GM04504 (cell line): ENCODE results near the gene C16orf74.

ENCODE experiments used
- DNase-seq: peaks from one replicate; pipeline ENCODE4 v3.0.0-alpha.2; 2012; ENCODE audit warnings: low read depth

Gene C16orf74

DNA sequence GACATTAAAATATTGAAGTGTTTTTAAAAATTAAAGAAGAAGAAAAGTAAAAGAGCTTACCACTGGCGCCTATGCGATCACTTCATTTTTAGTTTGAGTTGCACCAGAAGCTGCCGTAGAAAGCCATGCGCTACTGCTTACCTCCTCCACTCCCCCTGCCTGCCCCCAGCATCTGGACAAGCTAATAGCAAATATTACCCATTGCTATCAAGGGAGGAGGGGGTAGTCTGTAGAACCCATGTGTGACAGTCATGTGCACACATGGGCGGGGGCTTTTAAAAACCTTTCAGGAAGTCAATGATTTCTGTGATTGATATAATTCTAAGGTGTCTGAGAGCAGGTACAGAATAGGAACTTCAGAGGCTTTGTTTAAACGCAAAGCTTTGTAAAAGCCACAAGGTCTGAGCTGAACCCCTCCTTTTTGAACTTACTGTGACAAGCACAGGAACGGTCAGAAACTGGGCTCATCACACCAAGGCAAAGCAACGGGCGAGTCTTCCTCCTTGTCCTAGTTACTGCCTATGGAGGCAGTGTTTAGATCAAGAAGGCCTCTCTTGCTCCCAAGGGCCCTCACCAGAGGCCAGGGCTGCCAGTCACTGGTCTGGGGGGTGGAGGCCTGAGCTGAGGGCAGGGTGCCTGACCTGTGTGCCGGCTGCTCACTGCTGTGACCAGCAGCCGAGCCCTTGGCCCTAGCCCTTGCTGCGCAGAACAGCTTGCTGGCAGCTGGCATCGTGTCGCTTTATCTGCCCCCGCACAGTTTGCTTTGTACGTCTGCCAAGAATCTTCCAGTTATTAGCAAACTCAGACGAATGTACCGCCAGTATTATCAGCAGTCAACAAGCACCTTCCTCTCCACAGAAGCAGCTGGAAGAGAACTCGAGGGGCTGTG is 77.1 kb downstream of the C16orf74 start:
- DNase-seq, result no peak

- no peak for DNase-seq
Measured at GRCh38 chr16:85670840-85671239, 80.1 kb downstream of the C16orf74 start.

DNA sequence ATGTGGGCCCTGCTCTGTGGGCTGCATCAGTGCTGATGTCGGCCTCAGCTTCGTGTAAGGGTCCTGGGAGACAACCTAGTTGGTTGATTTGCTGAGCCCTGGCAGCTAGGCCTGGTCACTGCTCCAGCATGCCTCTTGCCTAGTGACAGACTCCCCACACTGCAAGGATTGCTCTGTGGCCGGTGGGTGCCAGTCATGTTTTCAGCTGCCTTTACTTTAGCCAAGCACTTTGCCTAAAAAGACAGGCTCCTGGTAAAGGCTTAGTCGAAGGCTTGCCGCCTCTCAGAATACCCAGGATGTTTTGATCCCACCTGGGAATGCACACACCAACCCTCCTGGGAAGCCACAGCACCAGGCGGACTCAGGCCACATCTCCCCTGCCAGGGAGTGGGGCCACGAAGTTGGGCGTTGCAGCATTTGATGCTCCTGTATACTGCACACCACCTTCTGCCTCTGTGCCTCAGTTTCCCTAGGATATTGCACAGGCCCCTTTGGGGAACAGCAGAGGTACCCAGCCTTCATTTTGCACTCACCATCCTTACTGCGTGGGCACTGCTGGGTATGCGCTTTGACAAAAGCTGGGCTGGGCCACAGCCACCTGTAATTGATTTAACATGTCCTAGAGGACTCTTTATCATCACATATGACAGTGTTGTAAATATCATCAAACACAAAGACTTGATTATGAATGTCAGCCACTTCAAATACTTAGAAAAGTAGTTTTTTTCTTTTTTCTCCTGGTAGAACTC is 82.0 kb downstream of the C16orf74 start:
- DNase-seq, result no peak

GRCh38 chr16:85667841-85668413 is 83.0 kb downstream of the C16orf74 start:
- DNase-seq, result no peak

- no peak for DNase-seq
Measured at GRCh38 chr16:85667261-85667660, 83.6 kb downstream of the C16orf74 start.

- no peak for DNase-seq
Measured at GRCh38 chr16:85665929-85666328, 85.0 kb downstream of the C16orf74 start.

GRCh38 chr16:85665373-85665740 is 85.5 kb downstream of the C16orf74 start:
- DNase-seq, result no peak

DNA sequence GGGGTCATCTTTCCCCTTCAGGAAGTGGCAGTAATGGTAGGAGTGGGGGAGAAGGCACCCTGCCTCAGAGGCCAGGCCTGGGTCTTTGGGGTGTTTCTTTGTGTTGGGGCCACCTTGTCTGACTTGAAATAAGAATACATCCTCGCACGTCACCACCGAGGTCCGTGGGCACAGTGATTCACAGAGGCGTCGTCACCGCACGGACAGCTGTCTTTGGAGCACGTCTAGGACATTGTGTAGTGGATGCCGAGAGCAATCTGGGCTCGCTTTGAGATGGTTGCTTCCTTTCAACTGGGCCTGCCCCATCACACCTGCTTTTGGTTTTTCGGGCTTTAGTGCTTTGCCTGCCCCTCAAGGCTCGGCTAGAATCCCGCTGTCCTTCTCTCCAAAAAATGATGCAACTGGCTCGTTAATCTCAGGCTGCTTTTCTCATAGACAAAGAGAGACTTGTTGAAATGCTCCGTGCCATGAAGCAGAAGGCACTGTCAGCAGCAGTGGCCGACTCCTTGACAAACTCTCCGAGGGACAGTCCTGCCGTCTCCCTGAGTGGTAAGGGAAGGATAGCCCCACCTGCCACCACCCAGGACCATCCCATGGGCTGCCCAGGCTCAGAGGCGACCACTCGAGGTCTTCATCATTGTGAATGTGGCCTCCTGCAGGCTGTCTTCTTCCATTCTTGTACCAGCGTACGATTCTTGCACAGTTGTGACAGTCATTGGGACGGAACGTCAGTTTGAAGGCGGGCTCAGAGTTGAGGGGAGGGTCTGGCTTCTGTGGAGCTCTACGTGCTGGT is 86.1 kb downstream of the C16orf74 start:
- DNase-seq, result no peak

DNA sequence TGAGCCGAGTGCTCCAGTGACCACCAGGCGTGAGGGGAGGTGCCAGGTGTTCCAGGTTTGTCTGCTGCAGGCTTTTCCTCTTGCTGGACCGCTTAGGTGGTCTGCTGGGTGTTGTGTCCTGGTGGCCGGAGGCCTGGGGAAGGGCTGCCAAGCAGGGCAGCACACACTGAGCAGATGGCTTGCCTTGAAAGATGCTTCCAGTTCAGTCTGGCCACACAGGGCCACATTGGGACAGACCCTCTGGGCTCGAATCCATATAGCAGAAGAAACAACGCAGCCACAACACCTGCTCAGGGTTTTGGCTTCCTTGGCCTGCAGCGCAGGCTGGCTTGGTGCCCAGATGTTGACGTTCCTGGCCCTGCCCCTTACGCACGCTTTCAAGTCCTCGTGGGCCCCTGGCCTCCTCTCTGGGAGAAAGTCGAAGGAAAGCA is 87.0 kb downstream of the C16orf74 start:
- no peak for DNase-seq

DNA sequence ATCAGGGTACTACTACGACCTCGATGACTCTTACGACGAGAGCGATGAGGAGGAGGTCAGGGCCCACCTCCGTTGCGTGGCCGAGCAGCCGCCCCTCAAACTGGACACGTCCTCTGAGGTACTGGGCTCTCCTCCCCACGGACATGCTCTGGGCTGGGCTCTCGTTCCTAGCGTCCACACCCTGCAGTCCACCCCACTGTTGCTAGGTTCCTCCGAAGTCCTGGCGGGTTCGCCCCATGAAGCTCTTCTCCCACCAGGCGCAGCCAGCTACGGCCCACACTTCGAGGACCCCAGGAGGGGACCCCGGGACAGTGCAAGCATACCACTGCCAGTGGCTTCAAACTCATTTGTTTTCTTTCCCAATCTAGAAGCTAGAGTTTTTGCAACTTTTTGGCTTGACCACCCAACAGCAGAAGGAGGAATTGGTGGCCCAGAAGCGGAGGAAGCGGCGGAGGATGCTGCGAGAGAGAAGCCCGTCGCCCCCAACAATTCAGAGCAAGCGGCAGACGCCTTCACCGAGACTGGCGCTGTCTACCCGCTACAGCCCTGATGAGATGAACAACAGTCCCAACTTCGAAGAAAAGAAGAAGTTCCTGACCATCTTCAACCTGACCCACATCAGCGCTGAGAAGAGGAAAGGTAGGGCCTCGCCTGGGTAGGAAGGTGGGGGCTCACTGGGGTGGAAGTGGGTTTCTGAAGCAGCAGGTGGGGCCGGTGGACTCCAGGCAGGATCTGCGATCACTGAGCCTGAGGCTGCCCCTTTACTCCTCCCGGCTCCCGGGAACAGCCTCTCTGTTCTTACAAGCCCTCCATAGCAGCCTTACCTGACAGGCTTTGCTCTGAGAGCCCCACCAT is 87.7 kb downstream of the C16orf74 start:
- no peak for DNase-seq

DNA sequence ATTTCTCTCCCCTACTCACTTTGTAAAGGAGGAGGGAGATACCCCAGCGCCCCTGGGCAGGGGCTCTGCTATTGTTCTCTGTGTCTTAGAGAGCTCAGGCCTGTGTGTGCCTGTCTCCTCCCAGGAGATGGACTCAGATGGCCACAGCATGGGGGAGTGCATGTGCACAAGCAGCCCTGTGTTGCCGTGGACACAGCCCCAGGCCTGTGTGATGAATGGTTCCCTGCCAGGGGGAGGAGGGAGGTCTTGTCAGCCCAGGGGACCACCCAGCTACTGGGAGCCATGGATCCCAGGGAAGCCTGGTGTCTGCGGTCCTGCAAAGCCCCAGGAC is 88.4 kb downstream of the C16orf74 start:
- no peak for DNase-seq

GRCh38 chr16:85661740-85662481 is 89.0 kb downstream of the C16orf74 start:
- DNase-seq, result no peak

GRCh38 chr16:85660843-85661739 is 89.8 kb downstream of the C16orf74 start:
- DNase-seq, result no peak

- DNase-seq, result no peak
Measured at GRCh38 chr16:85659805-85660511, 90.9 kb downstream of the C16orf74 start.

GRCh38 chr16:85659336-85659735 is 91.6 kb downstream of the C16orf74 start:
- DNase-seq, result no peak

DNA sequence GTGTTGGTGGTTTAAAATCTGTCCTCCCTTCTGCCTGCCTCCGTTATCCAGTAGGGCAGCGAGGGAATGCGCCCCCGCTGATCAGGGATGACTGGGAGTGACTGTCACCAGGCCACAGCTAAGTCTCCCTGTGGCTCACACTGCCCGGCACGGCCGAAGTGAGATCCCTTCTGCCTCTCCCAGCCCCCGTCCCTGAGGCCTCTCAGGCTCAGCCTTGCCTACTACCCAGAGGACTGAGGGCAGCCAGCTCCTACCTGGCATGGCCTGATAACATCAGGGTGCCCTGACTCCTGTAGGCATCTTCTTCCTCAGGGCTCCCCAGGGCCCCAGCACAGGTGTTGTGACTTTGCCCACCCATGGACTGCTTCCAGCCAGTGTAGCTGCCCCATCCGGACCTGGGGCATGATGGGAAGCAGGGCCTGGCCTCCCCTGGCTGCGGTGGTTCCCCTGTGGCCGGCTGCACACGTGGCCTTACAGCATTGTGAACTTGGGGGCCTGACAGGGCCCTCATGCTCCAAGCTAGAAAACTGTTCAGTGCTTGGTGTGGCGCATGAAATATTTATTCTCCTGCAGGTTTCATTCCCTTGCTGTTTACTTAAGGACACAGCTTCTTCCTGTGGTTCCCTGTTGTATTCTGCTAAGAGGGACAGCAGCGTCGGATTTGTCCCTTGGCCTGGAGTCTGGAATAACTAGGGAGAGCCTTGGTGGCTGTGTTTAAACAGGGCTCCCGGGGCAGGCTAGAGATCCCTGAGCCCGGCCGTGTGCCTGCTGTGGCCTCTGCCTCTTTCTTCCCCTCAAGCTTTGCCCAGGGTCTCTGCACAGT is 92.2 kb downstream of the C16orf74 start:
- DNase-seq, result no peak

DNA sequence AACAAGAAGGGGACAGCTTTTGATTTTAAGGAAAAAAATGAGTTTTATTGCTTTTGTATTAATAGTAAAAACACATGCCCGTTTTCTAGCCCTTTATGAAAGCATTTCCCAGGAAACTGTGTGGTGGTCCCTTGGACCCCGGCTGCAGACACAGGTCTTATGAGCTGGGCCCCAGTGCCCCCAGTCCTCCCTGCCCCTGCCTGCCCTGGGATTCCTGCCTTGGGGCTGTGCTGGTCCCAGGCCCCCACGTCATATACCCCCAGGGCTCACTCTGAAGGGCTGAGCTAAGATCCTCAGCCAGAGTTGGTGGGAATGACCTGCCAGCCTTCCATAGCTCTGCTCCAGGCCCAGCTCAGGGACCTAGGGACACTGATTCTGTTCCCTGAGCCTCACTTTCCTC is 92.9 kb downstream of the C16orf74 start:
- DNase-seq, result no peak
